GM23338 (cell line): ENCODE data around the gene DSCAML1. TPM values are rescaled to one million over a fixed set of nuclear protein-coding genes. Genes with fewer than 3 reads are reported as not detected.

Experiments
- ATAC-seq: fragments of 200-7000 bp; cut with Tn5 transposase; 3 replicates; pipeline ENCODE4 v1.9.1; 2020
- DNase-seq: peaks from one replicate; pipeline ENCODE4 v3.0.0-alpha.2; 2015; ENCODE audit warnings: low spot score
- H2AFZ ChIP-seq: fragments of 200-600 bp; sonication (generic); 2 replicates; pipeline ENCODE4 v1.8.0; 2016; ENCODE audit warnings: antibody characterized with exemption, mild to moderate bottlenecking, moderate library complexity
- H3F3A ChIP-seq: fragments of 200-600 bp; sonication (generic); replicated peaks from 2 replicates; pipeline ENCODE4 v1.8.0; 2017; ENCODE audit warnings: antibody characterized with exemption, mixed run types, low read depth
- H3K27ac ChIP-seq: fragments of 200-600 bp; sonication (generic); 2 replicates; pipeline ENCODE4 v1.6.1; 2016; ENCODE audit warnings: low read depth
- H3K27me3 ChIP-seq: fragments of 200-600 bp; sonication (generic); 2 replicates; pipeline ENCODE4 v1.8.0; 2016; ENCODE audit warnings: mild to moderate bottlenecking, mixed run types, moderate library complexity; ENCODE audit not compliant: insufficient read depth
- H3K36me3 ChIP-seq: fragments of 200-600 bp; sonication (generic); 2 replicates; pipeline ENCODE4 v1.8.0; 2016; ENCODE audit warnings: mild to moderate bottlenecking; ENCODE audit not compliant: insufficient read depth
- H3K4me1 ChIP-seq: fragments of 200-600 bp; sonication (generic); 2 replicates; pipeline ENCODE4 v1.8.0; 2016; ENCODE audit warnings: mild to moderate bottlenecking, moderate library complexity; ENCODE audit not compliant: insufficient read depth
- H3K4me2 ChIP-seq: fragments of 200-600 bp; sonication (generic); 2 replicates; pipeline ENCODE4 v1.7.1; 2017; ENCODE audit warnings: mixed run types
- H3K4me3 ChIP-seq: fragments of 200-600 bp; sonication (generic); 2 replicates; pipeline ENCODE4 v1.6.1; 2016; ENCODE audit warnings: mixed run types
- H3K79me2 ChIP-seq: fragments of 200-600 bp; sonication (generic); replicated peaks from 2 replicates; pipeline ENCODE4 v1.8.0; 2017; ENCODE audit warnings: mild to moderate bottlenecking; ENCODE audit not compliant: insufficient read depth
- H3K9me2 ChIP-seq: fragments of 200-600 bp; sonication (generic); 2 replicates; pipeline ENCODE4 v1.8.0; 2017; ENCODE audit not compliant: insufficient read depth
- H4K20me1 ChIP-seq: fragments of 200-600 bp; sonication (generic); replicated peaks from 2 replicates; pipeline ENCODE4 v1.8.0; 2017; ENCODE audit warnings: mild to moderate bottlenecking; ENCODE audit not compliant: insufficient read depth
- H3K27ac Mint-ChIP-seq: 2 replicates; pipeline ENCODE4 v1.8.0; 2020; ENCODE audit warnings: inconsistent platforms, mild to moderate bottlenecking, moderate library complexity, mixed read lengths
- H3K27me3 Mint-ChIP-seq: 3 replicates; pipeline ENCODE4 v1.8.0; 2022; ENCODE audit warnings: low read depth, mild to moderate bottlenecking, moderate library complexity, mixed read lengths, inconsistent platforms; ENCODE audit not compliant: insufficient read depth, poor library complexity
- H3K36me3 Mint-ChIP-seq: 3 replicates; pipeline ENCODE4 v1.8.0; 2021; ENCODE audit warnings: low read depth, mild to moderate bottlenecking, inconsistent platforms, moderate library complexity, mixed read lengths
- H3K4me1 Mint-ChIP-seq: 3 replicates; pipeline ENCODE4 v1.8.0; 2020; ENCODE audit warnings: mild to moderate bottlenecking, inconsistent platforms, mixed read lengths
- H3K4me3 Mint-ChIP-seq: 3 replicates; pipeline ENCODE4 v1.8.0; 2021; ENCODE audit warnings: moderate library complexity, mild to moderate bottlenecking, inconsistent platforms, mixed read lengths
- H3K9me3 Mint-ChIP-seq: 3 replicates; pipeline ENCODE4 v1.8.0; 2020; ENCODE audit warnings: moderate library complexity, mild to moderate bottlenecking, inconsistent platforms, mixed read lengths
- ETS1 ChIP-seq: IDR thresholded peaks from 2 replicates; pipeline ENCODE4 v1.6.1; 2016; ENCODE audit warnings: antibody characterized with exemption
- EZH2 ChIP-seq: fragments of 200-600 bp; sonication (generic); IDR thresholded peaks from one replicate; pipeline ENCODE4 v1.8.0; 2017; ENCODE audit warnings: antibody characterized with exemption, mild to moderate bottlenecking, low read depth; ENCODE audit not compliant: unreplicated experiment
- EZH2phosphoT487 ChIP-seq: fragments of 200-600 bp; sonication (generic); IDR thresholded peaks from one replicate; pipeline ENCODE4 v1.8.1; 2018; ENCODE audit warnings: antibody characterized with exemption; ENCODE audit not compliant: unreplicated experiment
- JUNB ChIP-seq: IDR thresholded peaks from one replicate; pipeline ENCODE4 v1.6.1; 2016; ENCODE audit warnings: antibody characterized with exemption; ENCODE audit not compliant: unreplicated experiment
- NANOG ChIP-seq: IDR thresholded peaks from 2 replicates; pipeline ENCODE4 v1.6.1; 2016; ENCODE audit warnings: antibody characterized with exemption, borderline replicate concordance
- REST ChIP-seq: IDR thresholded peaks from one replicate; pipeline ENCODE4 v1.6.1; 2018; ENCODE audit warnings: antibody characterized with exemption; ENCODE audit not compliant: unreplicated experiment
- STAT1 ChIP-seq: IDR thresholded peaks from one replicate; pipeline ENCODE4 v1.6.1; 2016; ENCODE audit warnings: antibody characterized with exemption; ENCODE audit not compliant: unreplicated experiment
- ZNF114 ChIP-seq: fragments of 250-450 bp; sonication (Bioruptor Pico); IDR thresholded peaks from 2 replicates; pipeline ENCODE4 v1.5.0; 2020; ENCODE audit warnings: mild to moderate bottlenecking, moderate library complexity
- ZNF331 ChIP-seq: fragments of 250-450 bp; sonication (Bioruptor Pico); IDR thresholded peaks from 2 replicates; pipeline ENCODE4 v1.5.0; 2020; ENCODE audit warnings: low read depth, mild to moderate bottlenecking, moderate library complexity
- ZNF462 ChIP-seq: fragments of 250-450 bp; sonication (Bioruptor Pico); IDR thresholded peaks from 2 replicates; pipeline ENCODE4 v1.5.0; 2020; ENCODE audit warnings: mild to moderate bottlenecking, moderate library complexity
- polyA plus RNA-seq: library from polyadenylated mRNA; unstranded; fragments of >200 nt; fragmentation: Nextera tagmentation; extraction: Ambion mirVana; gene quantifications from 2 replicates; pipeline ENCODE4 v1.2.1, GENCODE V29; 2016
- total RNA-seq: library from RNA; depleted of rRNA; stranded (reverse); fragments of >200 nt; shearing (Covaris generic); gene quantifications from 2 replicates; pipeline ENCODE4 v1.2.3, GENCODE V29; 2014

DSCAML1 gene
- total and polyA plus RNA-seq, 2 experiments from 2014 or later: 0.17 TPM; not detected in 1

GRCh38 chr11:117684731-117685130, 112.3 kb downstream of the DSCAML1 start:
- Mint-ChIP-seq H3K9me3 (no peaks in the 10 kb centered on the region; the same call in 2 of the 3 replicates), H3K4me1 (peaks cover 36% of the 10 kb centered on the region), H3K4me3 (no peak overlapping the region), H3K36me3 (no peaks in the 10 kb centered on the region), H3K27ac (no peak overlapping the region), H3K27me3 (peaks cover 2% of the 10 kb centered on the region)
- H3F3A ChIP-seq: no peaks in the 10 kb centered on the region
- no peak overlapping the region for H2AFZ ChIP-seq
- H3K4me2 ChIP-seq: no peak overlapping the region
- H3K79me2 ChIP-seq: no peaks in the 10 kb centered on the region
- H3K9me2 ChIP-seq: no peaks in the 10 kb centered on the region
- H3K27ac ChIP-seq: no peak overlapping the region
- H3K36me3 ChIP-seq: no peaks in the 10 kb centered on the region
- ATAC-seq: no peak
- no peak for TF ChIP-seq NANOG
- TF ChIP-seq JUNB: no peak
- no peak for TF ChIP-seq ZNF114 (CRISPR knock-in tag)
- no peak for TF ChIP-seq ZNF462 (CRISPR knock-in tag)
- TF ChIP-seq STAT1: no peak
- TF ChIP-seq REST: no peak
- TF ChIP-seq EZH2phosphoT487: no peak
- TF ChIP-seq ZNF331 (CRISPR knock-in tag): no peak
- TF ChIP-seq EZH2: no peak
- TF ChIP-seq ETS1: no peak
- H3K4me3 ChIP-seq: no peak overlapping the region
- H3K4me1 ChIP-seq: peaks cover 17% of the 10 kb centered on the region
- no peaks in the 10 kb centered on the region for H4K20me1 ChIP-seq
- no peaks in the 10 kb centered on the region for H3K27me3 ChIP-seq
- no peak for DNase-seq
